Gastroesophageal sphincter (tissue), 4 donors: ENCODE measurements around the gene C5orf58. TPM values are rescaled to one million over a fixed set of nuclear protein-coding genes. Genes with fewer than 3 reads are reported as not detected.

Experiments used
- ATAC-seq: fragments of 150-250 bp; one replicate; pipeline ENCODE4 v1.9.1; 2016; ENCODE audit warnings: mild to moderate bottlenecking, moderate library complexity
- H3K27ac ChIP-seq, 4 donors: fragments of 200-600 bp; sonication (generic) in 3 of 4; 1 replicate in 3 of 4; 2 replicates in 1 of 4; pipeline ENCODE4 v1.5.1; 2016 to 2019
- H3K27me3 ChIP-seq: fragments of 200-600 bp; sonication (generic); one replicate; pipeline ENCODE4 v1.5.1; 2019
- H3K36me3 ChIP-seq, 2 donors: fragments of 200-600 bp; sonication (generic); one replicate each; pipeline ENCODE4 v1.5.1; 2019; ENCODE audit warnings: control low read depth in 1 of 2
- H3K4me1 ChIP-seq, 3 donors: fragments of 200-600 bp; sonication (generic); 1 replicate in 2 of 3; 2 replicates in 1 of 3; pipeline ENCODE4 v1.5.1; 2016 to 2019; ENCODE audit warnings: control low read depth in 2 of 3
- H3K4me3 ChIP-seq, 2 donors: fragments of 200-600 bp; sonication (generic); one replicate each; pipeline ENCODE4 v1.5.1; 2019; ENCODE audit warnings: mild to moderate bottlenecking in 1 of 2, moderate library complexity in 1 of 2
- H3K9me3 ChIP-seq, 3 donors: fragments of 200-600 bp; sonication (generic); one replicate each; pipeline ENCODE4 v1.5.1; 2017 to 2019; ENCODE audit warnings: control low read depth in 2 of 3
- CTCF ChIP-seq, 4 experiments: fragments of 200-600 bp in 2 of 4; fragments of 450-650 bp in 2 of 4; sonication (generic) in 1 of 4; IDR thresholded peaks; one replicate each; pipeline ENCODE4 v1.5.1; 2017 to 2019; ENCODE audit warnings: antibody characterized with exemption in 4 of 4, mild to moderate bottlenecking in 2 of 4, moderate library complexity in 2 of 4
- EP300 ChIP-seq: sonication (generic); formaldehyde crosslinking; IDR thresholded peaks from one replicate; pipeline ENCODE4 v1.6.1; 2017; ENCODE audit warnings: antibody characterized with exemption, mild to moderate bottlenecking
- POLR2A ChIP-seq, 2 donors: fragments of 450-650 bp; IDR thresholded peaks; one replicate each; pipeline ENCODE4 v1.6.1; 2017; ENCODE audit warnings: antibody characterized with exemption in 2 of 2, mild to moderate bottlenecking in 2 of 2, moderate library complexity in 1 of 2
- POLR2AphosphoS5 ChIP-seq: sonication (generic); formaldehyde crosslinking; IDR thresholded peaks from one replicate; pipeline ENCODE4 v1.6.1; 2017; ENCODE audit warnings: antibody characterized with exemption
- WGBS, 2 donors: methylation state at CpG; one replicate each; pipeline ENCODE4 v1.1.5; 2018; ENCODE audit warnings: low coverage in 1 of 2; 5-methylcytosine and 5-hydroxymethylcytosine counted together
- total RNA-seq, 4 donors: library from RNA; depleted of rRNA; stranded (reverse); fragments of >200 nt; gene quantifications; one replicate each; pipeline ENCODE4 v1.1.0, GENCODE V29; 2016

C5orf58 gene
- total RNA-seq, 4 donors from 2014 or later = not detected

- Histone ChIP-seq H3K36me3 (no peaks in the 10 kb centered on the region), H3K9me3 (no peaks in the 10 kb centered on the region), H3K27ac (no peak overlapping the region), H3K4me3 (no peak overlapping the region), H3K27me3 (no peaks in the 10 kb centered on the region), H3K4me1 (no peaks in the 10 kb centered on the region)
- no peak for ATAC-seq
- 22 to 30% methylated on average over 2 of the region's 2 CpGs for WGBS, 2 donors
- TF ChIP-seq EP300 (no peak), POLR2AphosphoS5 (no peak), POLR2A (IDR thresholded peaks at IDR 0.05) (no peak)
Measured at GRCh38 chr5:170202117-170202516, 30.7 kb upstream of the C5orf58 start.

- WGBS, 2 donors = 47 to 68% methylated on average over 3 to 5 of the region's 5 CpGs
Measured at GRCh38 chr5:170204202-170204601, 28.6 kb upstream of the C5orf58 start.

GRCh38 chr5:170206216-170206615 lies 26.6 kb upstream of the C5orf58 start:
- TF ChIP-seq EP300 (no peak), POLR2AphosphoS5 (no peak), POLR2A (IDR thresholded peaks at IDR 0.05) (no peak), CTCF (IDR thresholded peaks at IDR 0.05) (no peak)

More at GRCh38 chr5:170204202-170204601, 28.6 kb upstream of the C5orf58 start:
- ATAC-seq = no peak
- no peak for TF ChIP-seq POLR2AphosphoS5
- no peak for TF ChIP-seq EP300
- no peak for TF ChIP-seq CTCF (IDR thresholded peaks at IDR 0.05)
- no peak for TF ChIP-seq POLR2A (IDR thresholded peaks at IDR 0.05)
- no peaks in the 10 kb centered on the region for H3K36me3 ChIP-seq
- no peaks in the 10 kb centered on the region for H3K9me3 ChIP-seq
- H3K4me1 ChIP-seq = no peaks in the 10 kb centered on the region
- no peaks in the 10 kb centered on the region for H3K27me3 ChIP-seq
- H3K27ac ChIP-seq = no peak overlapping the region
- no peak overlapping the region for H3K4me3 ChIP-seq

GRCh38 chr5:170206958-170207357 lies 25.8 kb upstream of the C5orf58 start:
- Histone ChIP-seq H3K4me3 (no peak overlapping the region), H3K9me3 (no peaks in the 10 kb centered on the region), H3K27me3 (no peaks in the 10 kb centered on the region), H3K36me3 (no peaks in the 10 kb centered on the region), H3K4me1 (no peaks in the 10 kb centered on the region), H3K27ac (no peak overlapping the region)
- ATAC-seq = no peak
- WGBS, 2 donors = 73 to 81% methylated on average over 6 to 8 of the region's 8 CpGs
- TF ChIP-seq POLR2A (IDR thresholded peaks at IDR 0.05) = no peak
- TF ChIP-seq POLR2AphosphoS5 = no peak
- no peak for TF ChIP-seq CTCF (IDR thresholded peaks at IDR 0.05)
- TF ChIP-seq EP300 = no peak

More at GRCh38 chr5:170206216-170206615, 26.6 kb upstream of the C5orf58 start:
- Histone ChIP-seq H3K27me3 (no peaks in the 10 kb centered on the region), H3K4me1 (no peaks in the 10 kb centered on the region), H3K27ac (no peak overlapping the region), H3K9me3 (no peaks in the 10 kb centered on the region), H3K36me3 (no peaks in the 10 kb centered on the region), H3K4me3 (no peak overlapping the region)
- WGBS, 2 donors = 23 to 31% methylated on average over 3 of the region's 3 CpGs
- no peak for ATAC-seq

- 85 to 89% methylated on average over 1 of the region's 1 CpG for WGBS, 2 donors
- ATAC-seq = no peak
- H3K4me3 ChIP-seq = no peak overlapping the region
- no peak for TF ChIP-seq POLR2AphosphoS5
- no peak for TF ChIP-seq POLR2A (IDR thresholded peaks at IDR 0.05)
- no peak for TF ChIP-seq CTCF (IDR thresholded peaks at IDR 0.05)
- TF ChIP-seq EP300 = no peak
- H3K27me3 ChIP-seq = no peaks in the 10 kb centered on the region
- no peaks in the 10 kb centered on the region for H3K9me3 ChIP-seq
- H3K36me3 ChIP-seq = no peaks in the 10 kb centered on the region
- no peaks in the 10 kb centered on the region for H3K4me1 ChIP-seq
- no peak overlapping the region for H3K27ac ChIP-seq
Measured at GRCh38 chr5:170211575-170212334, 21.0 kb upstream of the C5orf58 start.
